GM18498 (cell line): ENCODE measurements around the gene ELMOD1.
A peak's percentile ranks its signal among the peaks of the same experiment; 100 is the strongest.

Source experiments
- ATAC-seq: cut with Tn5 transposase; IDR thresholded peaks from one replicate; pipeline ENCODE4 v1.9.1; 2021; ENCODE audit warnings: mild to moderate bottlenecking, moderate library complexity; ENCODE audit not compliant: unreplicated experiment

Gene ELMOD1

DNA sequence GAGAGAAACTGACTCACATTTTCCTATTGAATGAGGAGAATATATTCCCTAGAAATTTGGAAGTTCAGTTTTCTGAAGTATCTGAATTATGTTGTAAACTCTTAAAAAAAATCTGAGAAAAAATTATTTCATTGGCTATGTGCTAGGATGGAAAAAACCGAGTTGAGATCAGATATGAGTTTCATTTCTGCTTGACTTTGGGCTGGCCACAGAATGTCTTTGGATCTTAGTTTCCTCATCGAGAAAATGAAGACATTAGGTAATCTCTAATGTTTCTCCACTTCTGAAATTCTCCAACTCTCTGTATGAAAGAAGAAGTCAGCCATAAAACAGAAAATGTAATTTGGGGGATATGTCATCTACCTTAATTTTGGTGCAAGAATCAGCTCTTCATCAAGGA, 92.1 kb downstream of the ELMOD1 start:
- ATAC-seq: no peak

DNA sequence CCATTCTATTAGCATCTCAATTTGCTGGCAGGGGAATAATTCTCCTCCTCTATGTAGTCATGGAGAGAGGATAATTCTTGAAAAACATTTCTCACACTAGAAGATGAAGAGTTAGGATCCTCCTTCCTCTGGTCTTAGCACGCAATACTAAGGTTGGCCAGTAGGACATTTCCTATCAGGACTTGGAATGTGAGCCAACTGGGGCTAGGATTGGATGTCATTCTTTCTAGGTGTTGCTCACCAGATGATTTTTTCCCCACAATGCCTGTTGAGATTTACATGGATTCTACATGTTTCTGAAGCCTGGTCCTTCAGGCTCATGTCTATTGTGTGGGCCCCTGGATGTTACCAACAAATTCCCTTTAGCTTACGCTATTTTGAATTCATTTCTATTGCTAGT, 92.9 kb downstream of the ELMOD1 start:
- no peak for ATAC-seq

DNA sequence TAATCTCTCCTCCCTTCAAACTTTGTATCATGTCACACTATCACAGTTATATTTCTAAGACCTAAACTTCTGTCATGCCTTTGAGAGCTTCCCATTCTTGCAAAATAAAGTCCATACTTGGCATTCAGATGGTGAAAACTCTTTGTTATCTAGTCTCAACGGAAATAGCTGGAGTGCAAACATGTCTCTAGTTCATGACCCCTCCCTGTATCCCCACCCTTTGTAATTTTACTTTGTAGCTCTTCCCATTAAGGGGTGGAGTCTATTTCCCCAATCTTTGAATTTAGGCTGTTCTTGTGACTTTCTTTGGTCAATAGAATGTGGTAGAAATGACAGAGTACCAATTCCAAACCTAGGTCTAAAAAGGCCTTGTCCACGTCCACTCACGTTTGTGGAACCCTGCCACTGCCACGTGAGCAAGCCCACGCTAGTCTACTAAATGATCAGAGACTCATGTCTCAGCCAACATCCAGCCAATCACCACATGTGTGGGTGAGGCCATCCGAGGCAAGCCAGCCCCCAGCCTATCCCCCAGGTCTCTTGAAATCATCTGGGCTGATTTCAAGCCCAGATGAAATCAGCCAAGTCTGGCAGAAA, 97.5 kb downstream of the ELMOD1 start:
- ATAC-seq: no peak

DNA sequence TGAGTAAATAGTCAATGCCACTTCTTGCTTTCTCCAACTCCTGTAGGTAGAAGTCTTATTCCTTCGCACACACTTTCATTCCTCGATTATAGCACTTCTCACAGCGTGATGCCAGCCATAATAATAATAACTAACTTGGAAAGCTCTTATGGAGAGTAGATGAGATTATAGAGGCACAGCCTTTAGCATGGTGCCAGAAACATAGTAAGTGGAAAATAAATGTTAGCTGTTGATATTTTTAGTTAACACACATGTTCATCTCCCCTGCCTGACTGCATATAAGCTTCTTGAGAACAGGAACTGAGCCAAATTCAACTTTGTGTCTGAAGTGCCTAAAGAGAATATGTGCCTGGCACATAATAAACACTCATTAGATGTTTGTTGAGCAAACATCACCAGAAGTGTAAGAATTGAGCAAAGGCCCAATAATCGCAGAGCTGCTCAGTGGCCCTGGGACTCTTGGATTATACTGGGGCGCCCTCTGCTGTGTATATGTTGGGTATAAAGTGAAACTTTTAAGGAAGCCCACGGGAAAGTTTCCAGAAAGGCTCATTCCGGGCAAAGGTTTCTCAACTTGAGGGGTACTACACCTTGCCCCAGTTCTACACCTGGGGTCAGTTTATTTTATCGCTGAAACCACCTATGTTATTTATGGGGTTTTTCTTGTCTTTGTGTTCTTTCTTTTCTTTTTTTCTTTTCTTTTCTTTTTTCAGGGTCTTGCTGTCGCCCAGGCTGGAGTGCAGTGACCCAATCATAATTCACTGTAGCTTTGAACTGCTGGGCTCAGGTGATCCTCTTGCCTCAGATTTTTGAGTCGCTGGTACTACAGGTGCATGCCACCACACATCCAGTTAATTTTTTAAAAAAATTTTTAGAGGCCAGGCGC, 98.6 kb downstream of the ELMOD1 start:
- peak; percentile 82 for ATAC-seq

DNA sequence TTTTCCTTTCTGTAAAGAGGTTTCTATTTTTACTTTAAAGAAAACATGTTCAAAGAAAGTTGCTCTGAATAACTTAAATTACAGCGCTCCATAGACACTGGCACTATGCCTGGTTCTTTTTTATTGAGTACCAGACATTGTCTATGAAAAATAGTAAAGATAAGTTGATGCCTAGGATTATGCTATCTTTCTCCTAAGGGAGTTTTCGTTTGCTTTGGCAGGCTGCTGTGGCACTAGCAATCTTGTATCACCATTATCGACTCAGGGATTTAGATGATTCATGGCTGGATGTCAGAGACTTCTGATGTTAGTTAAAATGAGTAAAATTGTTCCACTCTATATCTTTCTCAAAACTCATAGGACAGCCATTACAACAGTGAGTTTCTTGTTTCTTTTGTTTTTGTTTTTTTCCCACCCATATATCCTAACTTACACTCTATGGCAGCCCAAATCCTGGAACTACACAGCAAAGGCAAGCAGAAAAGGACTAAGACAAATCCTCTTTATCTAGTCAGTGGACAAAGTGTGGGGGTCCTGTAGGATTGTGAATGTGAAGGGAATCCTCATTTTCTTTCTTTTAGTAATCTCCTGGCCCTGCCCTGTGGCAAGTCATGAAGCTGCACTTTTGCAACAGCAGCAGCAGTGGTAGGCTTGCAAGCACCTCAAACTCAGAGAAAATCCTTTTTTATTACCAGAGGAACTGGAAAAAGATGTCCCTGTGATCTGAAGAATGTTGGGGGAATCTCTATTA, 100.2 kb downstream of the ELMOD1 start:
- no peak for ATAC-seq

DNA sequence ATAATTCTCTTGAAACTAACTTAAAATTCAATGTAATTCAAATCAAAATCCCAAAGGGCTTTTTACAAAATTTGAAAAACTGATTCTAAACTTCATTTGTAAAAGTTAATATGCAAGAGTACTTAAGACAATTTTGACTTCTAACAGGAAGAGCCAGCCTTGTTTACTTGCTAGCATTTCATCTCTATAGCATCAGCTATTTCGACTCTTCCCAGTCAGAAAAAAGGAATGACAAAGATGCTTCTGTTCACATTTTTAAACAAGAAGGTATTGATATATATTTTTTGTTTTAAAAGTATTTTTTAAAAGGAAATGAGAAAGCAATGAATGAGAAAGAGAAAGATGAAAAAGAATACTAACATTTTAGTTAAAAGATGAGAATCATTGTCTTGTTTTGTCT, 104.5 kb downstream of the ELMOD1 start:
- no peak for ATAC-seq

DNA sequence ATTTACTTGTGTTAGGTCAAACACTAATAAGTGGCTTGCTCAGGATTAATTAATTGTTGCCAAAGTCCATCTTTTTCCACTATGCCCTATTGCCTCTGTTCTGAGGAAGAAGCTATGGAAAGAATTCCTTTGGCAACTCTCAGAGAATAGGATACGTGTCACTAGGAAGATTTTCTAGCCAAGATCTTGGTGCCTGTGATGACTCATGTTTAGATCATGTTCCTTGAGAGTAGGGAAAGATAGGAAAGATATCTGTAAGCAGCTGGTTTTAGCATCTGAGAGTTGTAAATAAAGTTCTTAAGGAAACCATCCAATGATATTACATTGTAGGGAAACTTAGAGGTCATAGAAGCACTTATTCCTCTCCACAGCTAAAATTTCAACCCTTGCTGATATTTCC, 105.2 kb downstream of the ELMOD1 start:
- no peak for ATAC-seq

DNA sequence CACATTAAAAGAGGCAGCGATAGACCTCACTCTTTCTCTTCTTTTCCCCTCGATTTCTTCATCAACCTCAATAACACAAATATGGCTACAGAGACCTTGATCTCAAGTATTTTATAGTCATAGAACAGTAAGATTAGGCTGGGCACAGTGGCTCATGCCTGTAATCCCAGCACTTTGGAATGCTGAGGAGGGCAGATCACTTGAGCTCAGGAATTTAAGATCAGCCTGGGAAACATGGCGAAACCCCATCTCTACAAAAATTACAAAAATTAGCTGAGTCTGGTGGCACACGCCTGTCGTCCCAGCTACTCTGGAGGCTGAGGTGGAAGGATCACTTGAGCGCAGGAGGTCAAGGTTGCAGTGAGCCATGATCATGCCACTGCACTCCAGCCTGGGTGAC, 106.3 kb downstream of the ELMOD1 start:
- no peak for ATAC-seq

DNA sequence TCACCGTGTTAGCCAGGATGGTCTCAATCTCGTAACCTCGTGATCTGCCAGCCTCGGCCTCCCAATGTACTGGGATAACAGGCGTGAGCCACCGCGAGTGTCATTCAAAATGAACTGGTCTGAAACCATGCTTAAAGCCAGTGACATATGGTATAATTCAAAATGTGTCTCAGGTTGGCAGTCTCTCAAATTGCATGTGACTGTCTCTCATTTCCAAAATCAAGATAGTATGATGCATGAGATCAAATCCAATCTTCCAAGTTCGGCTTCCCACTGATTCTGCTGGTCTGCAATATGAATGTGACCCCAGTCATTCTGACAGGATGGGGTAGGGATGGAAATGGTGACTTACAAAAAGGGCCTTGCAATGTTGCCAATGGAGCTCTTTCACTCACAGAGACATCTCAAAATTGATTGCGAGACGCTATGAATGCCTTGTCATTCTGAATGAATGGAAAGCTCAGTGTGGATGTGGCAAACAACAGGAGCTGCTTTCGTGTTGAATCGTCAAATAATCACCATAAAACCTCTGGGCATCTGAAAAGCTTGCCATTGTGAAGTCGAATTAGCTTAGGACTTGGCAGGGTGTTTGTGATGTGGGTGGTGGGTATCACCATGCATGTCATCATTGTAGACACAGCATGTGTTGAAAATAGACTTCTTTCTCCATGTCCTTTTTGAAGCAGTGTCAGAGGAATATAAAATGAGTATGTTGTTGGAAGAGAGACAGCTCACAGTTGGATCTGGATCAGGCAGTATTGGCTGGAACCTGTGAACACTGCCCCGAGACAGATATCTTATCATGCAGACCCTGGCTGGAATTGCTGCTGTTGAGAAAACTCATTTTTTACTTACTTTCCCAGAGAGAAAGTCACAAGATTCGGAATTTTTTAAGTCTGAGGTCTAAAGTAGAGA, 108.7 kb downstream of the ELMOD1 start:
- ATAC-seq: no peak

DNA sequence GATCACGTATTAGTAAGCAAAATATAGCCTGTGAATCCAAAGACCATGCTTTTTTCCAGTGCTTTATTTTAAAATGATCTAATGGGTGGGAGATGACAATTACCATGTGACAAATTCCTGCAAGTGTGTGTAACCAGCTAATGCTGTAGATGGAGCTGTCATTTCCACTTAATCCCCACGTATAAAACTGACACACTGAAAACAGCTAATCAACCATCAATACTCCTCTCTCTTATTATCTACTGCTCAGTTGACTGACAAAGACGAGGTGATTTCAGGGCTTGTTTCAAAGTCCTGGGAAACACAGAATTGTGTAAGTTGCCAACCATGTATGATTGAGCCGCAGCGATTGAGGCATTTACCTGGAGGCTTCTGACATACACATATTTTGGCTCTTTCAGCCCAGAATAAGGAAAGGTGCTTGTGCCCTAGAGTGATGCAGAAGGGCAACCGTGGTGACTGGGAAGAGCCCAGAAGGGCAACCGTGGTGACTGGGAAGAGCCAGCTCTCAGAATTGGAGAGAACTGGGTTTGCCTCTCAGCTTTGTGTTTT, 111.2 kb downstream of the ELMOD1 start:
- no peak for ATAC-seq

DNA sequence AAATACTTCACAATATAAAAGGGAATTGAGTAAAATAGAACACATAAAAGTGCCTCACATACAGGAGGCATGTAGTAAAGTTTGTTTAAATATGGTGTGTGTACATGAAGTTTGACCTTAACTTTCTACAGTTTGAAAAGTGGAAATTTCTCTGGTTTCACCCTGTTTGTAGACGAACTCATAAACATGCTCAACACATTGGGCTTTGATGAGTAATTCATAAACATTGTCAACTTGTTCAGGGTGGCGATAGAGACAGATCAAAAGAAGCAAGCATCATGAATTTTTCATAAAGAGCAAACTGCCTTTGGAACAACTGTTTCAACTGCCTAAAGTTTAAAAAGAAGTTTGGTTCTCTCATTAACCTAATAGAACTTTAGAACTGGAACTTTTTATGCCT, 111.8 kb downstream of the ELMOD1 start:
- no peak for ATAC-seq

DNA sequence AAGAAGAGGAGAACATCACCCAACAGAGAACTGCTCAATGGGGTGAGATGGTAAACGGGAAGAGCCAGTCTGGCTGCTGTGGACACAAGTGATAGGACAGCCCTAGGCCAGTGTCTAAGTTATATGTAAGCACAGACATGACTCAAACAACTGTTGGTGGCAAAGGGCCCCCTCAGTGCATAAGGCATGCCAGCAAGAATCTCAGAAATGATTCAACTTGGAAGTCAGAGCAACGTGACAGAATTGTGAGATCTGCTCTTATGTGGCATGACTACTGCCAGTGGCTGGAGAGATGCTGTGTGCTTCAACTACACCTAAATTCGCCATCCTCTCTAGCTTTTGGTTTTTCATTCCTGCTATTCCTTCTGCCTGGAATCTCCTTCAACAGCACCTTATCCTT, 113.5 kb downstream of the ELMOD1 start:
- ATAC-seq: no peak

DNA sequence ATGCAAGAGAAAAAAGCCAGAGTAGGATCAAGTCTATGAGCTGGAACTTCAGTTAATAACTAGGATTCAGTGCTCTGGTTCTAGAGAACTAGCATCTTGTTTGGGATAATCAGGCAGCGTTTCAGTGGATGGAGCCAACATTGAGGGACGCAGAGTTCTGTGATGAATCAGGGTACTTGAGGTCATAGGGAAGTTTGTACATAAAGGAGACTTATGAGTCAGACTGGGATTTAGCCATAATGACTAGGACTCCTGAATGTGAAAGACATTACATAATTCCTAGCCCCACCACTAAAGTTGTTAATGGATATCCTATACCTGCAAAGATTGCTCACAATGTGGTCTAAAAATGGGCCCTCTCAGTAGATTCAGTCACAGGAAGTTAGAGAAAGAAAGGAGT, 114.1 kb downstream of the ELMOD1 start:
- ATAC-seq: no peak

DNA sequence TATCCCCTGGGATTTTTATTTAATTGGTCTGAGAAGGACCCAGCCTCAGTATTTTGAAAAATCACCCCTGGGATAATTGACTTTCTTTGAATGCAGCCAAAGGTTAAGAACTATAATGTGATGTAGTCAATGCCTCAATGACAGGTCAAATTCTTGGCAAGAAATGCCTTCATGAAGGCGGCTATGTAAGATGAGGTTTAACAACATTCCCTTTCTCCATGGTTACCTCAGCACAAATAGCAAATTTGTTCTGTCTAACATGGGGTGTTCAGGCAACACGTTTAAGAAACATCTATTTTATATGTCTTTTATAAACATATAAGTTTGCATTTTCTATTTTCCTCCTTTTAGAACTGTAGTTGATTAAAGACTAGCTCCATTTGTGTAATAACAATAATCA, 115.6 kb downstream of the ELMOD1 start:
- ATAC-seq: no peak

DNA sequence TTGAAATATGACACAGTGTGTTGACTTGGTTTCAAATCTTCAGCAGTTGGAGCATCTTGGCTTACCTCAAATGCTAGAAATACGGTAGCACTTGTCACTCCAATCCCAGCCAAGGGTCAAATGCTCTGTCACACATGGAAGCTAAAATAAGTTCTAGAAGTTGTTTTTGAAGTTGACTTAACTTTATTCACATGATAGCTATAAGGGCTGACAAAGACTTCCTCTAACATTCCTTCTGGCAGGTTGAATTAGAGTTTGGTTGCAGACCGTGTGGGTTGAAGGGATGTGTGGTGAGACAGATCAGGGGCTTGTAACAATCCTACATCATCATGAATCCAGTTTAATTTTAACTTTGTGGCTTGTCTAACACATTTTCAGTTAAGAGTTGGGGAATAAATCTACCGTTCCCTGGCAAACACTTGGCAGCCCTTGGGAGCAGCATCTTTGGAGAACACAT, 116.3 kb downstream of the ELMOD1 start:
- no peak for ATAC-seq

DNA sequence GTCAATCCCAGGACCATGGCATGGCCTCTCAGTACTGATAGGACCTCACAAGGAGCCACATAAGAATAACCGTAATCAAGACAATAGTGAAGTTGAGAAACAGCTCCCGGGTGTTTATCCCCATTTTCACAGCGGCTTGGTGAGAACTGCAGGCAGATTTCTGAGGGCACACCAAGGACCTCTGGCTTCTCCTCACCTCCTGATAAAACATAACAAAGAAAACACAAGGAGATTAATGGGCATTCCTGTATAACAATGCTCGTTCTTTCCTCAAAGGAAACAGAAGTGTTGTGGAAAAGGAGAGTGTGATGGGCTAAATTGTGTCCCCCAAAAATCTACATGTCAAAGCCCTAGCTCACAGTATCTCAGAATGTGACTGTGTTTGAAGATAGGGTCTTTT, 116.9 kb downstream of the ELMOD1 start:
- no peak for ATAC-seq

DNA sequence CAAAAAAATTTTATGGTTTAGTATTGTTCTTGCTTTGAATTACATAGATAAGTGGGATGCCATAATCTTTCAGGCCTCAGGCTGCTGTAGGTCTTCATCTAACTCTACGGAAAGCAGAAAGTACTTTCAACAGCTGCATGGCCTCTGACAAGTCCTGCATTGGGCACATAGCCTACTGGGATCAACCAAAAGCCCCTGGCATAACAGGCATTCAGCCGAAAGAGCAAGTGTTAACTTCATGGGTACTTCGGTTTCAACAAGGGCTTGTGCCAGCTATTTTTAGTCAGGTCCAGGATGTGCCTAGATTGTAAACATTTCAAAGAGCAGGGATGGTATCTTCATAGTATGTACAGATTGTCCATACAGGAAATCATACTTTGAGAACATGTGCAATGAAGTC, 117.8 kb downstream of the ELMOD1 start:
- no peak for ATAC-seq

DNA sequence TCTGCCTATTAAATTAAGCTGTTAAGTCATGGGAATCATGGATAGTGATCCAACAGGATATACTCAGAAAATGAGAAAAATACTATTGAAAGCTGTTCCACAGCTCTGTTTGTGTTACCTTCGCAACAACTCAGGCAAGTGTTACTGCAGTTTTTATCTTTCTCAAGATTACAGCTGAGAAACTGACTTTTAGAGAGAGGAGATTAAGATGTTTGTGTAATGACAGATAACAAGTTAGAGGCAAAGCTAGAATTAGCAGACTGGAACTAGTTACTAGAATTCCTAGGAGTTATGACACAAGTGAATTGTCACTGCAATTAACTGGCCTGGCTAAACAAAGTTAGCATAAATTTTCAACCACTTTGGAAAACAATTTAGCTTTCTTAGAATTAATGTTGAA, 119.4 kb downstream of the ELMOD1 start:
- no peak for ATAC-seq

DNA sequence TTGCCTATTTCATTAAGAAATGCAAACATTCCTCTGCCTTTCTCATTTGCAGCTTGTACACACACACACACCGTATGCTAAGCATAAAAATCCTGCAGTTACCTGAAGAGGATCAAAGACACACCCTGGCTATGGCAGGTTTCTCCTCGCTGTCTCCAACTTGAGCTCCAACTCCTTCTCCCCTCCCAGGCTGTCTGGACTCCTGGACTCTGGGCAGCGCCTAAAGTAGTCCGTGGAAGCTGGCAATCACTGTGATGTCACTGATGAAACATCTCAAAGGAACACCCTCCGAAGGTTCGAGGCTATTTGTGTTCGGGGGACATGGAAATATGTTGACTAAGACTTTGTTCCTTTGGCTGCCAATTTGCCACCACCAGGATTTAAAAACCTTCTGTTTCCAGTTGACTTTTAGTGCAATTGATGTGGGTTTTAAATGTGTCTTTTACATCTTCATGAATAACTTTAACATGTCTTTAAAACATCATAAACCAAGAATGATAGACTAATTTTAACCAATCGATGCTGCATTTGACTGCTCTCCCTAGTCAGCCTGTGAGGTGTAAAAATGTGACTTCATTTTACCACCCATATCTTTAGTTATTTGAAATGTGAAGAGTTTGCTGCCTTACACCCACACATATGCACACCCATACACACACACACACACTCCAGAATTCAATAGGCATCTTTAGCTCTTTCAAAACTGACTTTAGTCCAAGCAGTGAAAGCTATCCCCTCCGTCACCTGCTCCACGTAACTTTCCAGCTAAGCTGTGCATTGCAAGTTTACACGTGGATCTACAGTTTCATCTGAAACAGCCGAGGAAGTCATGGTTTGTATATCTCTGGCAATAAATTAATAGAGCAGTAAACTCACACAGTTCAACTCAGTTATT, 121.2 kb downstream of the ELMOD1 start, which contains the start of gene SLN:
Gene SLN (minus strand): TSS at position 196 of the 895 bp plus-strand sequence.
- ATAC-seq: no peak
